Sigmoid colon (tissue), 7 donors: ENCODE measurements around the gene TAS2R60. TPM values are rescaled to one million over a fixed set of nuclear protein-coding genes. Genes with fewer than 3 reads are reported as not detected.
A peak's percentile ranks its signal among the peaks of the same experiment; 100 is the strongest.
"Not testable (repeated sequence)": the region's sequence is repeated elsewhere in the genome, so short reads cannot be mapped to it uniquely, and the experiment has no call there.

Source experiments
- DNase-seq: peaks from one replicate; pipeline ENCODE4 v3.0.0-alpha.2; 2019
- H3K27ac ChIP-seq, 4 donors: fragments of 200-600 bp; sonication (generic); one replicate each; pipeline ENCODE4 v1.5.1; 2016 to 2019; ENCODE audit warnings: mild to moderate bottlenecking in 1 of 4
- H3K27me3 ChIP-seq, 3 donors: fragments of 200-600 bp; sonication (generic); one replicate each; pipeline ENCODE4 v1.5.1; 2019; ENCODE audit warnings: mild to moderate bottlenecking in 1 of 3
- H3K36me3 ChIP-seq, 4 donors: fragments of 200-600 bp; sonication (generic); one replicate each; pipeline ENCODE4 v1.5.1; 2016 to 2019
- H3K4me1 ChIP-seq, 4 donors: fragments of 200-600 bp; sonication (generic); one replicate each; pipeline ENCODE4 v1.5.1; 2017 to 2019
- H3K4me3 ChIP-seq, 4 donors: fragments of 200-600 bp; sonication (generic); one replicate each; pipeline ENCODE4 v1.5.1; 2017 to 2019; ENCODE audit warnings: mild to moderate bottlenecking in 2 of 4, moderate library complexity in 1 of 4
- H3K9me3 ChIP-seq, 4 donors: fragments of 200-600 bp in 3 of 4; sonication (generic) in 3 of 4; one replicate each; pipeline versions ENCODE4 v1.5.1 to v1.6.1; 2013 to 2019
- EP300 ChIP-seq, 4 donors: sonication (generic); formaldehyde crosslinking; IDR thresholded peaks; one replicate each; pipeline ENCODE4 v1.6.1; 2017; ENCODE audit warnings: antibody characterized with exemption in 4 of 4
- POLR2A ChIP-seq, 2 donors: fragments of 450-650 bp; IDR thresholded peaks; one replicate each; pipeline ENCODE4 v1.6.1; 2016; ENCODE audit warnings: antibody characterized with exemption in 2 of 2, mild to moderate bottlenecking in 2 of 2, moderate library complexity in 2 of 2
- POLR2AphosphoS5 ChIP-seq, 4 donors: sonication (generic); formaldehyde crosslinking; IDR thresholded peaks; one replicate each; pipeline ENCODE4 v1.6.1; 2017; ENCODE audit warnings: antibody characterized with exemption in 4 of 4
- WGBS, 2 donors: extraction: QIAGEN DNeasy Blood & Tissue Kit; methylation state at CpG; one replicate each; pipeline ENCODE4 v1.1.7; 2013; 5-methylcytosine and 5-hydroxymethylcytosine counted together
- intact Hi-C: fragments of 100-400 bp; cut with DNase I; formaldehyde crosslinking; loops from one replicate; pipeline ENCODE4 v1.15.1; 2023
- polyA plus RNA-seq, 3 donors: library from polyadenylated mRNA; stranded (reverse); fragments of 200-250 nt; gene quantifications; one replicate each; pipeline ENCODE4 v1.2.3, GENCODE V29; 2013
- total RNA-seq, 4 donors: library from RNA; depleted of rRNA; stranded (reverse); fragments of >200 nt; gene quantifications; one replicate each; pipeline ENCODE4 v1.1.0, GENCODE V29; 2016
- TF ChIP-seq, protein P1 (sequence below), 4 experiments: fragments of 450-650 bp in 3 of 4; fragments of 200-600 bp in 1 of 4; IDR thresholded peaks; one replicate each; pipeline ENCODE4 v1.5.1; 2016 to 2019; ENCODE audit warnings: antibody characterized with exemption in 4 of 4, mild to moderate bottlenecking in 3 of 4, moderate library complexity in 2 of 4
- donor health status: healthy with polysubstance abuse.
- donor health status: Bipolar disorder and iron deficiency.
- donor health status: healthy.

The TAS2R60 gene
- total and polyA plus RNA-seq, 7 donors: not detected

GRCh38 chr7:143399642-143400041 lies 43.6 kb upstream of the TAS2R60 start:
- TF ChIP-seq, protein P1, sequence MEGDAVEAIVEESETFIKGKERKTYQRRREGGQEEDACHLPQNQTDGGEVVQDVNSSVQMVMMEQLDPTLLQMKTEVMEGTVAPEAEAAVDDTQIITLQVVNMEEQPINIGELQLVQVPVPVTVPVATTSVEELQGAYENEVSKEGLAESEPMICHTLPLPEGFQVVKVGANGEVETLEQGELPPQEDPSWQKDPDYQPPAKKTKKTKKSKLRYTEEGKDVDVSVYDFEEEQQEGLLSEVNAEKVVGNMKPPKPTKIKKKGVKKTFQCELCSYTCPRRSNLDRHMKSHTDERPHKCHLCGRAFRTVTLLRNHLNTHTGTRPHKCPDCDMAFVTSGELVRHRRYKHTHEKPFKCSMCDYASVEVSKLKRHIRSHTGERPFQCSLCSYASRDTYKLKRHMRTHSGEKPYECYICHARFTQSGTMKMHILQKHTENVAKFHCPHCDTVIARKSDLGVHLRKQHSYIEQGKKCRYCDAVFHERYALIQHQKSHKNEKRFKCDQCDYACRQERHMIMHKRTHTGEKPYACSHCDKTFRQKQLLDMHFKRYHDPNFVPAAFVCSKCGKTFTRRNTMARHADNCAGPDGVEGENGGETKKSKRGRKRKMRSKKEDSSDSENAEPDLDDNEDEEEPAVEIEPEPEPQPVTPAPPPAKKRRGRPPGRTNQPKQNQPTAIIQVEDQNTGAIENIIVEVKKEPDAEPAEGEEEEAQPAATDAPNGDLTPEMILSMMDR (IDR thresholded peaks at IDR 0.05): no peak
- TF ChIP-seq POLR2AphosphoS5 (IDR thresholded peaks at IDR 0.05) (no peak), EP300 (IDR thresholded peaks at IDR 0.05) (no peak), POLR2A (IDR thresholded peaks at IDR 0.05) (no peak)
- Histone ChIP-seq H3K4me1 (no peaks in the 10 kb centered on the region), H3K4me3 (no peak overlapping the region), H3K27me3 (no peaks in the 10 kb centered on the region), H3K9me3 (no peaks in the 10 kb centered on the region), H3K36me3 (no peaks in the 10 kb centered on the region), H3K27ac (no peak overlapping the region)
- intact Hi-C loops: no loop called here
- 96 to 97% methylated on average over 20 of the region's 20 CpGs for WGBS, 2 donors
- DNase-seq: no peak

- no peak for DNase-seq
- no peaks in the 10 kb centered on the region for H3K36me3 ChIP-seq
- WGBS, 2 donors: 92 to 94% methylated on average over 12 of the region's 12 CpGs
- TF ChIP-seq POLR2AphosphoS5 (IDR thresholded peaks at IDR 0.05) (no peak), EP300 (IDR thresholded peaks at IDR 0.05) (no peak), POLR2A (IDR thresholded peaks at IDR 0.05) (no peak)
- TF ChIP-seq, protein P1 (IDR thresholded peaks at IDR 0.05): no peak
- no peaks in the 10 kb centered on the region for H3K27me3 ChIP-seq
- intact Hi-C loops: no loop called here
- no peaks in the 10 kb centered on the region for H3K9me3 ChIP-seq
- no peak overlapping the region for H3K27ac ChIP-seq
- H3K4me3 ChIP-seq: no peak overlapping the region
- no peaks in the 10 kb centered on the region for H3K4me1 ChIP-seq
These were observed 42.0 kb upstream of the TAS2R60 start for GRCh38 chr7:143401265-143401664.

- H3K4me3 ChIP-seq, DNase-seq, intact Hi-C loops, H3K36me3 ChIP-seq, H3K4me1 ChIP-seq, H3K27ac ChIP-seq, H3K9me3 ChIP-seq, H3K27me3 ChIP-seq: not testable (repeated sequence)
- WGBS, 2 donors: 87 to 93% methylated on average over 4 of the region's 4 CpGs
These were observed 41.0 kb upstream of the TAS2R60 start for GRCh38 chr7:143402233-143402632.

- DNase-seq: peak; percentile 81
- Histone ChIP-seq H3K9me3 (no peaks in the 10 kb centered on the region), H3K4me3 (no peak overlapping the region), H3K4me1 (peaks cover 0 to 20% (median 16%) of the 10 kb centered on the region in 4 donors), H3K36me3 (no peaks in the 10 kb centered on the region), H3K27me3 (no peaks in the 10 kb centered on the region), H3K27ac (no peak overlapping the region)
- intact Hi-C loops: no loop called here
- 71 to 74% methylated on average over 9 of the region's 9 CpGs for WGBS, 2 donors
- no peak for TF ChIP-seq POLR2A (IDR thresholded peaks at IDR 0.05)
- TF ChIP-seq, protein P1 (IDR thresholded peaks at IDR 0.05): no peak
- TF ChIP-seq POLR2AphosphoS5 (IDR thresholded peaks at IDR 0.05): peak in 2 of 4 donors; percentile 65 to 69
- no peak for TF ChIP-seq EP300 (IDR thresholded peaks at IDR 0.05)
These were observed 37.9 kb upstream of the TAS2R60 start for GRCh38 chr7:143405173-143406001.

DNA sequence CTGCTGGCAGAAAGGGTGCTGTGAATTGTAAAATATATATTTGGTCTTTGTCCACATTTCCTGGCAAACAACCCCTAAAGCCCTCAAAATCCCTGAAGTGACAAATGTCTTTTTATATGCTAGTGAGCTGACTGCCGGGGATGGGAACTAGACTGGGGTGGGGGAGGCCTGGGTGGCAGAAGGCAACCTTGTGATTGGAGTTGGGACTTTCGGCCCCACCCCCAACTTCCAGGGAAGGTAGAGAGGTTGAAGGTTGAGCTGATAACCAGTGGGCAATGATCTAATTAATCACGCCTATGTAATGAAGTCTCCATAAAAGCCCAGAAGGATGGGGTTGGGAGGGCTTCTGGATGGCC lies 37.3 kb upstream of the TAS2R60 start:
- no peak for TF ChIP-seq POLR2AphosphoS5 (IDR thresholded peaks at IDR 0.05)
- no peak for TF ChIP-seq POLR2A (IDR thresholded peaks at IDR 0.05)
- no peak for TF ChIP-seq EP300 (IDR thresholded peaks at IDR 0.05)
- TF ChIP-seq, protein P1 (IDR thresholded peaks at IDR 0.05): no peak
- intact Hi-C loops: no loop called here
- Histone ChIP-seq H3K4me1 (peaks cover 0 to 26% (median 22%) of the 10 kb centered on the region in 4 donors), H3K27me3 (no peaks in the 10 kb centered on the region), H3K27ac (no peak overlapping the region), H3K9me3 (no peaks in the 10 kb centered on the region), H3K36me3 (no peaks in the 10 kb centered on the region), H3K4me3 (no peak overlapping the region)
- WGBS, 2 donors: 76 to 85% methylated on average over 3 of the region's 3 CpGs
- no peak for DNase-seq
